LNCaP clone FGC (cell line): ENCODE data around the gene EMD.

Experiments used
- DNase-seq: peaks from one replicate; pipeline ENCODE4 v3.0.0-alpha.2; 2011; ENCODE audit warnings: low read depth
- H3K4me3 ChIP-seq: 2 replicates; pipeline ENCODE4 v1.5.1; 2011; ENCODE audit warnings: mild to moderate bottlenecking, low read depth, low read length, control low read depth
- CTCF ChIP-seq: IDR thresholded peaks from 2 replicates; pipeline ENCODE4 v1.5.1; 2012; ENCODE audit warnings: mild to moderate bottlenecking; ENCODE audit not compliant: control insufficient read depth, insufficient read depth; ENCODE audit errors: extremely low read depth

EMD gene

GRCh38 chrX:154401918-154402621 lies 23.0 kb downstream of the EMD start:
- H3K4me3 ChIP-seq = no peak overlapping the region
- no peak for DNase-seq
- no peak for TF ChIP-seq CTCF

- no peak for DNase-seq
- H3K4me3 ChIP-seq = no peak overlapping the region
- TF ChIP-seq CTCF = no peak
These were observed 23.6 kb downstream of the EMD start for GRCh38 chrX:154402622-154403127.

GRCh38 chrX:154403192-154403591 lies 24.1 kb downstream of the EMD start:
- H3K4me3 ChIP-seq = no peak overlapping the region
- TF ChIP-seq CTCF = no peak
- DNase-seq = no peak

GRCh38 chrX:154403858-154404257 lies 24.8 kb downstream of the EMD start:
- H3K4me3 ChIP-seq = no peak overlapping the region
- DNase-seq = no peak
- TF ChIP-seq CTCF = no peak

GRCh38 chrX:154404625-154405192 lies 25.6 kb downstream of the EMD start:
- TF ChIP-seq CTCF = no peak
- DNase-seq = no peak
- H3K4me3 ChIP-seq = no peak overlapping the region

GRCh38 chrX:154408659-154409221 lies 29.6 kb downstream of the EMD start:
- no peak for DNase-seq
- no peak overlapping the region for H3K4me3 ChIP-seq
- no peak for TF ChIP-seq CTCF
